IMR-90 (cell line): Measurements from ENCODE around the gene LY86. TPM values are rescaled to one million over a fixed set of nuclear protein-coding genes. Genes with fewer than 3 reads are reported as not detected.

Experiments used
- ATAC-seq: fragments of 200-7000 bp; cut with Tn5 transposase; 2 replicates; pipeline ENCODE4 v1.9.1; 2020; ENCODE audit warnings: low read depth, mild to moderate bottlenecking, moderate library complexity
- BruUV-seq: library from RNA; stranded (reverse); fragments of 400-500 nt; replicated peaks from 2 replicates; lab custom pipeline; 2021; lab: Mats Ljungman, UMichigan
- CTCF ChIA-PET: fragments of 300-600 bp; formaldehyde crosslinking; extraction: SDS; loops from one replicate; lab custom pipeline; 2021; ENCODE audit warnings: antibody characterized with exemption; lab: Yijun Ruan, JAX
- POLR2A ChIA-PET: fragments of 300-600 bp; sonication (Branson Sonifier 250); formaldehyde crosslinking; loops from one replicate; lab custom pipeline; 2022; ENCODE audit warnings: antibody characterized with exemption; ENCODE audit not compliant: unreplicated experiment; lab: Charles Lee
- DNase-seq: peaks from one replicate; pipeline ENCODE4 v3.0.0; 2013
- H2AFZ ChIP-seq: replicated peaks from 2 replicates; pipeline ENCODE3; 2013; ENCODE audit warnings: low read length, mild to moderate bottlenecking; ENCODE audit not compliant: poor library complexity
- H2AK5ac ChIP-seq: 2 replicates; pipeline ENCODE4 v1.6.1; 2013; ENCODE audit warnings: low read depth, low read length, inconsistent platforms
- H2AK9ac ChIP-seq: replicated peaks from 2 replicates; pipeline ENCODE3; 2013; ENCODE audit warnings: mild to moderate bottlenecking, low read depth, low read length, moderate library complexity; ENCODE audit not compliant: poor library complexity
- H2BK120ac ChIP-seq: 2 replicates; pipeline ENCODE4 v1.6.1; 2013; ENCODE audit warnings: low read depth, low read length, inconsistent platforms
- H2BK15ac ChIP-seq: 3 replicates; pipeline ENCODE4 v1.6.1; 2013; ENCODE audit warnings: low read depth, low read length, inconsistent platforms
- H2BK20ac ChIP-seq: 2 replicates; pipeline ENCODE4 v1.6.1; 2013; ENCODE audit warnings: low read depth, mild to moderate bottlenecking, inconsistent platforms, low read length, moderate library complexity
- H2BK5ac ChIP-seq: 2 replicates; pipeline ENCODE4 v1.6.1; 2013; ENCODE audit warnings: mild to moderate bottlenecking, low read depth, low read length, inconsistent platforms; ENCODE audit not compliant: poor library complexity, severe bottlenecking
- H3K14ac ChIP-seq: replicated peaks from 2 replicates; pipeline ENCODE4 v1.6.1; 2013; ENCODE audit warnings: low read depth, low read length, inconsistent platforms
- H3K18ac ChIP-seq: 2 replicates; pipeline ENCODE4 v1.6.1; 2013; ENCODE audit warnings: low read depth, low read length, control low read depth
- H3K23ac ChIP-seq: 2 replicates; pipeline ENCODE4 v1.6.1; 2013; ENCODE audit warnings: low read depth, low read length, inconsistent platforms
- H3K27ac ChIP-seq: 2 replicates; pipeline ENCODE4 v1.5.1; 2013; ENCODE audit warnings: mild to moderate bottlenecking, control low read depth, low read length; ENCODE audit not compliant: insufficient read depth
- H3K27me3 ChIP-seq: 2 replicates; pipeline ENCODE4 v1.6.1; 2013; ENCODE audit warnings: low read length; ENCODE audit not compliant: control insufficient read depth, insufficient read depth
- H3K36me3 ChIP-seq: 2 replicates; pipeline ENCODE4 v1.6.1; 2013; ENCODE audit warnings: low read length, mixed read lengths; ENCODE audit not compliant: control insufficient read depth, insufficient read depth
- H3K4ac ChIP-seq: 2 replicates; pipeline ENCODE4 v1.6.1; 2013; ENCODE audit warnings: low read depth, low read length, inconsistent platforms
- H3K4me1 ChIP-seq: 2 replicates; pipeline ENCODE4 v1.6.1; 2013; ENCODE audit warnings: low read length, mixed read lengths; ENCODE audit not compliant: control insufficient read depth, insufficient read depth
- H3K4me2 ChIP-seq: 2 replicates; pipeline ENCODE4 v1.6.1; 2013; ENCODE audit warnings: low read depth, mild to moderate bottlenecking, control low read depth, low read length, moderate library complexity
- H3K4me3 ChIP-seq: 2 replicates; pipeline ENCODE4 v1.5.1; 2013; ENCODE audit warnings: low read depth, mild to moderate bottlenecking, control low read depth, low read length, moderate library complexity; ENCODE audit not compliant: insufficient read depth
- H3K56ac ChIP-seq: 2 replicates; pipeline ENCODE4 v1.6.1; 2013; ENCODE audit warnings: low read length, inconsistent platforms; ENCODE audit not compliant: insufficient read depth; ENCODE audit errors: extremely low read depth
- H3K79me1 ChIP-seq, 2 experiments: 2 replicates each; pipeline ENCODE4 v1.6.1; 2013; ENCODE audit warnings: low read length in 2 of 2, inconsistent platforms in 1 of 2, low read depth in 1 of 2
- H3K9ac ChIP-seq: 2 replicates; pipeline ENCODE4 v1.6.1; 2013; ENCODE audit warnings: low read depth, low read length, control low read depth
- H3K9me1 ChIP-seq: 2 replicates; pipeline ENCODE4 v1.6.1; 2013; ENCODE audit warnings: low read length, inconsistent platforms; ENCODE audit not compliant: insufficient read depth
- H3K9me3 ChIP-seq: 2 replicates; pipeline ENCODE4 v1.6.1; 2013; ENCODE audit warnings: low read length; ENCODE audit not compliant: control insufficient read depth, insufficient read depth
- H4K20me1 ChIP-seq: 2 replicates; pipeline ENCODE4 v1.6.1; 2013; ENCODE audit warnings: low read length, inconsistent platforms; ENCODE audit not compliant: insufficient read depth
- H4K5ac ChIP-seq: 2 replicates; pipeline ENCODE4 v1.6.1; 2013; ENCODE audit warnings: mild to moderate bottlenecking, low read depth, low read length, control low read depth
- H4K8ac ChIP-seq, 2 experiments: 2 replicates each; pipeline ENCODE4 v1.6.1; 2013; ENCODE audit warnings: low read depth in 2 of 2, low read length in 2 of 2, control low read depth in 1 of 2, inconsistent platforms in 1 of 2
- H4K91ac ChIP-seq: 2 replicates; pipeline ENCODE4 v1.6.1; 2013; ENCODE audit warnings: low read depth, low read length, inconsistent platforms; ENCODE audit not compliant: insufficient read depth
- BHLHE40 ChIP-seq: fragments of 150-350 bp; IDR thresholded peaks from 2 replicates; pipeline ENCODE4 v1.6.1; 2016; ENCODE audit warnings: mild to moderate bottlenecking, low read depth, low read length
- CEBPB ChIP-seq: IDR thresholded peaks from 2 replicates; pipeline ENCODE4 v1.6.1; 2012; ENCODE audit warnings: low read depth, low read length, improper control_type of control experiment
- CHD1 ChIP-seq: IDR thresholded peaks from 2 replicates; pipeline ENCODE4 v1.6.1; 2012; ENCODE audit warnings: low read depth, low read length, improper control_type of control experiment
- FOS ChIP-seq: fragments of 150-350 bp; IDR thresholded peaks from 2 replicates; pipeline ENCODE4 v1.6.1; 2016; ENCODE audit warnings: low read depth, low read length
- MAZ ChIP-seq: IDR thresholded peaks from 2 replicates; pipeline ENCODE4 v1.6.1; 2012; ENCODE audit warnings: low read depth, mild to moderate bottlenecking, low read length, improper control_type of control experiment, moderate library complexity, borderline replicate concordance
- MXI1 ChIP-seq: IDR thresholded peaks from 2 replicates; pipeline ENCODE4 v1.6.1; 2012; ENCODE audit warnings: low read depth, mild to moderate bottlenecking, low read length, moderate library complexity, borderline replicate concordance
- POLR2A ChIP-seq: IDR thresholded peaks from 2 replicates; pipeline ENCODE4 v1.6.1; 2012; ENCODE audit warnings: mild to moderate bottlenecking, low read depth, low read length
- RFX5 ChIP-seq: IDR thresholded peaks from 2 replicates; pipeline ENCODE4 v1.8.0; 2012; ENCODE audit warnings: low read depth, mild to moderate bottlenecking, low read length, moderate library complexity
- SMC3 ChIP-seq: fragments of 150-350 bp; IDR thresholded peaks from 2 replicates; pipeline ENCODE4 v1.6.1; 2016; ENCODE audit warnings: low read depth, mild to moderate bottlenecking, antibody characterized with exemption, low read length, moderate library complexity
- WGBS, 2 experiments: methylation state at CpG; one replicate each; pipeline versions ENCODE4 v1.1.5 to v1.1.7; 2013; ENCODE audit warnings: missing lambda C conversion rate in 2 of 2; ENCODE audit not compliant: insufficient read length in 1 of 2; ENCODE audit errors: extremely low coverage in 2 of 2; 5-methylcytosine and 5-hydroxymethylcytosine counted together
- dilution Hi-C: fragments of 300-500 bp; cut with HindIII; formaldehyde crosslinking; loops from one replicate; pipeline ENCODE4 v1.14.3; 2018; ENCODE audit warnings: low sequenced_read_pairs; ENCODE audit not compliant: unreplicated experiment
- in situ Hi-C: fragments of 300-500 bp; cut with MboI; formaldehyde crosslinking; loops from 3 replicates; pipeline ENCODE4 v1.14.3; 2019; ENCODE audit warnings: low sequenced_read_pairs, inconsistent platforms, mixed read lengths
- intact Hi-C: fragments of 100-400 bp; cut with micrococcal nuclease; formaldehyde crosslinking; loops from 2 replicates; pipeline ENCODE4 v1.10.0; 2022
- polyA plus RNA-seq, 3 experiments: library from polyadenylated mRNA; depleted of rRNA; stranded (reverse); fragments of >200 nt; gene quantifications; 2 replicates each; pipeline ENCODE4 v1.2.3, GENCODE V29; 2012; ENCODE audit warnings: low replicate concordance in 1 of 3
- total RNA-seq: library from RNA; depleted of rRNA; stranded (reverse); fragments of >200 nt; gene quantifications from 2 replicates; pipeline ENCODE4 v1.2.3, GENCODE V29; 2012

Gene LY86
- total and polyA plus RNA-seq, 2 of the 4 experiments (the other 2 are of a cell fraction): not detected

- intact Hi-C loops (no loop called here), in situ Hi-C loops (no loop called here), dilution Hi-C loops (no loop called here)
- CTCF ChIA-PET: no interaction called here
- Histone ChIP-seq H3K4me1 (no peaks in the 10 kb centered on the region), H3K9ac (no peak overlapping the region), H3K27me3 (peaks cover 2% of the 10 kb centered on the region; the same call in 1 of the 2 replicates), H3K79me1 (no peaks in the 10 kb centered on the region), H3K9me1 (no peaks in the 10 kb centered on the region), H3K36me3 (no peaks in the 10 kb centered on the region), H3K56ac (no peak overlapping the region), H4K8ac (no peak overlapping the region), H2BK15ac (no peak overlapping the region), H2AK9ac (no peak overlapping the region), H4K5ac (no peak overlapping the region), H4K20me1 (no peaks in the 10 kb centered on the region), H2BK120ac (no peak overlapping the region), H3K4me2 (no peak overlapping the region), H3K9me3 (no peaks in the 10 kb centered on the region), H3K18ac (no peak overlapping the region), H3K14ac (no peak overlapping the region), H3K4ac (no peak overlapping the region), H3K27ac (no peak overlapping the region), H2AK5ac (no peak overlapping the region), H2BK5ac (no peak overlapping the region), H4K91ac (no peak overlapping the region), H3K23ac (no peak overlapping the region), H2AFZ (no peak overlapping the region), H3K4me3 (no peak overlapping the region), H2BK20ac (no peak overlapping the region)
- POLR2A ChIA-PET: no interaction called here
- no TSS peak for BruUV-seq
- WGBS, 2 experiments: no CpG with 5 or more reads among the region's 1 CpG
- no peak for DNase-seq
- no peak for ATAC-seq
- TF ChIP-seq MXI1: no peak
- no peak for TF ChIP-seq BHLHE40
- no peak for TF ChIP-seq RFX5
- TF ChIP-seq CHD1: no peak
- no peak for TF ChIP-seq CEBPB
- TF ChIP-seq SMC3: no peak
- TF ChIP-seq POLR2A: no peak
- TF ChIP-seq MAZ: no peak
- no peak for TF ChIP-seq FOS
Measured at GRCh38 chr6:6657820-6658217, 69.3 kb downstream of the LY86 start.
